GM23338 (cell line): ENCODE data around the gene ARL15. TPM values are rescaled to one million over a fixed set of nuclear protein-coding genes. Genes with fewer than 3 reads are reported as not detected.

Experiments used
- ATAC-seq: fragments of 200-7000 bp; cut with Tn5 transposase; 3 replicates; pipeline ENCODE4 v1.9.1; 2020
- DNase-seq: peaks from one replicate; pipeline ENCODE4 v3.0.0-alpha.2; 2015; ENCODE audit warnings: low spot score
- H2AFZ ChIP-seq: fragments of 200-600 bp; sonication (generic); 2 replicates; pipeline ENCODE4 v1.8.0; 2016; ENCODE audit warnings: antibody characterized with exemption, mild to moderate bottlenecking, moderate library complexity
- H3F3A ChIP-seq: fragments of 200-600 bp; sonication (generic); replicated peaks from 2 replicates; pipeline ENCODE4 v1.8.0; 2017; ENCODE audit warnings: antibody characterized with exemption, mixed run types, low read depth
- H3K27ac ChIP-seq: fragments of 200-600 bp; sonication (generic); 2 replicates; pipeline ENCODE4 v1.6.1; 2016; ENCODE audit warnings: low read depth
- H3K27me3 ChIP-seq: fragments of 200-600 bp; sonication (generic); 2 replicates; pipeline ENCODE4 v1.8.0; 2016; ENCODE audit warnings: mild to moderate bottlenecking, mixed run types, moderate library complexity; ENCODE audit not compliant: insufficient read depth
- H3K36me3 ChIP-seq: fragments of 200-600 bp; sonication (generic); 2 replicates; pipeline ENCODE4 v1.8.0; 2016; ENCODE audit warnings: mild to moderate bottlenecking; ENCODE audit not compliant: insufficient read depth
- H3K4me1 ChIP-seq: fragments of 200-600 bp; sonication (generic); 2 replicates; pipeline ENCODE4 v1.8.0; 2016; ENCODE audit warnings: mild to moderate bottlenecking, moderate library complexity; ENCODE audit not compliant: insufficient read depth
- H3K4me2 ChIP-seq: fragments of 200-600 bp; sonication (generic); 2 replicates; pipeline ENCODE4 v1.7.1; 2017; ENCODE audit warnings: mixed run types
- H3K4me3 ChIP-seq: fragments of 200-600 bp; sonication (generic); 2 replicates; pipeline ENCODE4 v1.6.1; 2016; ENCODE audit warnings: mixed run types
- H3K79me2 ChIP-seq: fragments of 200-600 bp; sonication (generic); replicated peaks from 2 replicates; pipeline ENCODE4 v1.8.0; 2017; ENCODE audit warnings: mild to moderate bottlenecking; ENCODE audit not compliant: insufficient read depth
- H3K9me2 ChIP-seq: fragments of 200-600 bp; sonication (generic); 2 replicates; pipeline ENCODE4 v1.8.0; 2017; ENCODE audit not compliant: insufficient read depth
- H4K20me1 ChIP-seq: fragments of 200-600 bp; sonication (generic); replicated peaks from 2 replicates; pipeline ENCODE4 v1.8.0; 2017; ENCODE audit warnings: mild to moderate bottlenecking; ENCODE audit not compliant: insufficient read depth
- H3K27ac Mint-ChIP-seq: 2 replicates; pipeline ENCODE4 v1.8.0; 2020; ENCODE audit warnings: inconsistent platforms, mild to moderate bottlenecking, moderate library complexity, mixed read lengths
- H3K27me3 Mint-ChIP-seq: 3 replicates; pipeline ENCODE4 v1.8.0; 2022; ENCODE audit warnings: low read depth, mild to moderate bottlenecking, moderate library complexity, mixed read lengths, inconsistent platforms; ENCODE audit not compliant: insufficient read depth, poor library complexity
- H3K36me3 Mint-ChIP-seq: 3 replicates; pipeline ENCODE4 v1.8.0; 2021; ENCODE audit warnings: low read depth, mild to moderate bottlenecking, inconsistent platforms, moderate library complexity, mixed read lengths
- H3K4me1 Mint-ChIP-seq: 3 replicates; pipeline ENCODE4 v1.8.0; 2020; ENCODE audit warnings: mild to moderate bottlenecking, inconsistent platforms, mixed read lengths
- H3K4me3 Mint-ChIP-seq: 3 replicates; pipeline ENCODE4 v1.8.0; 2021; ENCODE audit warnings: moderate library complexity, mild to moderate bottlenecking, inconsistent platforms, mixed read lengths
- H3K9me3 Mint-ChIP-seq: 3 replicates; pipeline ENCODE4 v1.8.0; 2020; ENCODE audit warnings: moderate library complexity, mild to moderate bottlenecking, inconsistent platforms, mixed read lengths
- CREB1 ChIP-seq: fragments of 250-450 bp; sonication (Bioruptor Pico); IDR thresholded peaks from 2 replicates; pipeline ENCODE4 v1.5.0; 2020; ENCODE audit warnings: low read depth, mild to moderate bottlenecking, moderate library complexity
- CTCF ChIP-seq, 2 experiments: fragments of 200-600 bp in 1 of 2; sonication (generic) in 1 of 2; conservative IDR thresholded peaks; 2 replicates each; pipeline versions ENCODE4 v1.5.1 to v1.6.1; 2016 to 2017; ENCODE audit warnings: antibody characterized with exemption in 2 of 2, low read depth in 2 of 2, mild to moderate bottlenecking in 2 of 2, moderate library complexity in 1 of 2
- ETS1 ChIP-seq: IDR thresholded peaks from 2 replicates; pipeline ENCODE4 v1.6.1; 2016; ENCODE audit warnings: antibody characterized with exemption
- EZH2 ChIP-seq: fragments of 200-600 bp; sonication (generic); IDR thresholded peaks from one replicate; pipeline ENCODE4 v1.8.0; 2017; ENCODE audit warnings: antibody characterized with exemption, mild to moderate bottlenecking, low read depth; ENCODE audit not compliant: unreplicated experiment
- EZH2phosphoT487 ChIP-seq: fragments of 200-600 bp; sonication (generic); IDR thresholded peaks from one replicate; pipeline ENCODE4 v1.8.1; 2018; ENCODE audit warnings: antibody characterized with exemption; ENCODE audit not compliant: unreplicated experiment
- JUNB ChIP-seq: IDR thresholded peaks from one replicate; pipeline ENCODE4 v1.6.1; 2016; ENCODE audit warnings: antibody characterized with exemption; ENCODE audit not compliant: unreplicated experiment
- NANOG ChIP-seq: IDR thresholded peaks from 2 replicates; pipeline ENCODE4 v1.6.1; 2016; ENCODE audit warnings: antibody characterized with exemption, borderline replicate concordance
- POLR2AphosphoS5 ChIP-seq: IDR thresholded peaks from 2 replicates; pipeline ENCODE4 v1.6.1; 2016; ENCODE audit warnings: antibody characterized with exemption, low read depth
- REST ChIP-seq: IDR thresholded peaks from one replicate; pipeline ENCODE4 v1.6.1; 2018; ENCODE audit warnings: antibody characterized with exemption; ENCODE audit not compliant: unreplicated experiment
- STAT1 ChIP-seq: IDR thresholded peaks from one replicate; pipeline ENCODE4 v1.6.1; 2016; ENCODE audit warnings: antibody characterized with exemption; ENCODE audit not compliant: unreplicated experiment
- ZNF114 ChIP-seq: fragments of 250-450 bp; sonication (Bioruptor Pico); IDR thresholded peaks from 2 replicates; pipeline ENCODE4 v1.5.0; 2020; ENCODE audit warnings: mild to moderate bottlenecking, moderate library complexity
- ZNF331 ChIP-seq: fragments of 250-450 bp; sonication (Bioruptor Pico); IDR thresholded peaks from 2 replicates; pipeline ENCODE4 v1.5.0; 2020; ENCODE audit warnings: low read depth, mild to moderate bottlenecking, moderate library complexity
- ZNF462 ChIP-seq: fragments of 250-450 bp; sonication (Bioruptor Pico); IDR thresholded peaks from 2 replicates; pipeline ENCODE4 v1.5.0; 2020; ENCODE audit warnings: mild to moderate bottlenecking, moderate library complexity
- polyA plus RNA-seq: library from polyadenylated mRNA; unstranded; fragments of >200 nt; fragmentation: Nextera tagmentation; extraction: Ambion mirVana; gene quantifications from 2 replicates; pipeline ENCODE4 v1.2.1, GENCODE V29; 2016
- total RNA-seq: library from RNA; depleted of rRNA; stranded (reverse); fragments of >200 nt; shearing (Covaris generic); gene quantifications from 2 replicates; pipeline ENCODE4 v1.2.3, GENCODE V29; 2014

ARL15 gene
- total and polyA plus RNA-seq, 2 experiments from 2014 or later: 13.0 to 54.0 TPM

GRCh38 chr5:54360089-54360488, 49.7 kb upstream of the ARL15 start:
- H3K36me3 ChIP-seq: no peaks in the 10 kb centered on the region
- peaks cover 9% of the 10 kb centered on the region for H3K36me3 Mint-ChIP-seq
- H3K9me3 Mint-ChIP-seq: peaks cover 11% of the 10 kb centered on the region
- H3F3A ChIP-seq: no peaks in the 10 kb centered on the region
- H3K27me3 Mint-ChIP-seq: peaks cover 2% of the 10 kb centered on the region
- no peaks in the 10 kb centered on the region for H4K20me1 ChIP-seq
- peak overlapping the region; percentile 40; the same call in 1 of the 2 replicates for H2AFZ ChIP-seq
- H3K4me3 Mint-ChIP-seq: no peak overlapping the region
- peak; percentile 81 for ATAC-seq
- peak; percentile 17 for DNase-seq
- no peak overlapping the region for H3K4me3 ChIP-seq
- H3K9me2 ChIP-seq: peaks cover 8% of the 10 kb centered on the region
- H3K4me1 ChIP-seq: no peaks in the 10 kb centered on the region
- no peak overlapping the region for H3K27ac ChIP-seq
- no peaks in the 10 kb centered on the region for H3K27me3 ChIP-seq
- no peak overlapping the region for H3K27ac Mint-ChIP-seq
- no peak overlapping the region for H3K4me2 ChIP-seq
- H3K4me1 Mint-ChIP-seq: peaks cover 9% of the 10 kb centered on the region; the same call in 2 of the 3 replicates
- TF ChIP-seq REST (no peak), STAT1 (no peak), NANOG (no peak), ZNF114 (CRISPR knock-in tag) (no peak), POLR2AphosphoS5 (no peak), ZNF462 (CRISPR knock-in tag) (no peak), ZNF331 (CRISPR knock-in tag) (no peak), CREB1 (CRISPR knock-in tag) (no peak), EZH2phosphoT487 (no peak), CTCF (conservative IDR thresholded peaks at IDR 0.05; ENCODE audit: low read depth in 2 of 2) (no peak), EZH2 (no peak), ETS1 (no peak), JUNB (no peak)
- H3K79me2 ChIP-seq: no peaks in the 10 kb centered on the region
